ENCODE results near the gene CAPRIN1.
"Not testable (repeated sequence)": the region's sequence is repeated elsewhere in the genome, so short reads cannot be mapped to it uniquely, and the experiment has no call there.

The CAPRIN1 gene

DNA sequence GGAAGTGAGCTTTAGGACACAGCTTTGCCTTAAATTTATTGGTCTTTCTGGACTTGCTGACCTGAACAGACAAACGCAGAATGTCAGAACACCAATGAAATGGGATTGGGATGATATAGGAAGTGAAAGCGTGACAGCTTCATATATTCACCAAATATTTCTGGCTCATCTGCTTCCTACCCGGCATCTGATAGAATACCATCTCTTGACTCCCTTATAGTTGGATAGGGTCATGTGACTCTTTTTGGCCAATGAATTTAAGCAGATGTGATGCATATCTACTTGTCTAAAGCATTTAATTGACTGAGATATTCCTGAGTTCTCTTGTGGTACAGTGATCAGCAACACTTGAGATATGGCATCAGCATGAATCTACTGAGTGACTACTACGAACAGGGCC, 2.5 kb upstream of the CAPRIN1 start:
- TF ChIP-seq, protein P1, sequence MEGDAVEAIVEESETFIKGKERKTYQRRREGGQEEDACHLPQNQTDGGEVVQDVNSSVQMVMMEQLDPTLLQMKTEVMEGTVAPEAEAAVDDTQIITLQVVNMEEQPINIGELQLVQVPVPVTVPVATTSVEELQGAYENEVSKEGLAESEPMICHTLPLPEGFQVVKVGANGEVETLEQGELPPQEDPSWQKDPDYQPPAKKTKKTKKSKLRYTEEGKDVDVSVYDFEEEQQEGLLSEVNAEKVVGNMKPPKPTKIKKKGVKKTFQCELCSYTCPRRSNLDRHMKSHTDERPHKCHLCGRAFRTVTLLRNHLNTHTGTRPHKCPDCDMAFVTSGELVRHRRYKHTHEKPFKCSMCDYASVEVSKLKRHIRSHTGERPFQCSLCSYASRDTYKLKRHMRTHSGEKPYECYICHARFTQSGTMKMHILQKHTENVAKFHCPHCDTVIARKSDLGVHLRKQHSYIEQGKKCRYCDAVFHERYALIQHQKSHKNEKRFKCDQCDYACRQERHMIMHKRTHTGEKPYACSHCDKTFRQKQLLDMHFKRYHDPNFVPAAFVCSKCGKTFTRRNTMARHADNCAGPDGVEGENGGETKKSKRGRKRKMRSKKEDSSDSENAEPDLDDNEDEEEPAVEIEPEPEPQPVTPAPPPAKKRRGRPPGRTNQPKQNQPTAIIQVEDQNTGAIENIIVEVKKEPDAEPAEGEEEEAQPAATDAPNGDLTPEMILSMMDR (IDR thresholded peaks at IDR 0.05; ENCODE audit: low read depth, low read length, missing control alignments) = no peak
- no peak overlapping the region for H3K4me3 ChIP-seq (replicated peaks; ENCODE audit: low read depth, low read length)
- no peak for DNase-seq (ENCODE audit: extremely low read depth, low read depth)

DNA sequence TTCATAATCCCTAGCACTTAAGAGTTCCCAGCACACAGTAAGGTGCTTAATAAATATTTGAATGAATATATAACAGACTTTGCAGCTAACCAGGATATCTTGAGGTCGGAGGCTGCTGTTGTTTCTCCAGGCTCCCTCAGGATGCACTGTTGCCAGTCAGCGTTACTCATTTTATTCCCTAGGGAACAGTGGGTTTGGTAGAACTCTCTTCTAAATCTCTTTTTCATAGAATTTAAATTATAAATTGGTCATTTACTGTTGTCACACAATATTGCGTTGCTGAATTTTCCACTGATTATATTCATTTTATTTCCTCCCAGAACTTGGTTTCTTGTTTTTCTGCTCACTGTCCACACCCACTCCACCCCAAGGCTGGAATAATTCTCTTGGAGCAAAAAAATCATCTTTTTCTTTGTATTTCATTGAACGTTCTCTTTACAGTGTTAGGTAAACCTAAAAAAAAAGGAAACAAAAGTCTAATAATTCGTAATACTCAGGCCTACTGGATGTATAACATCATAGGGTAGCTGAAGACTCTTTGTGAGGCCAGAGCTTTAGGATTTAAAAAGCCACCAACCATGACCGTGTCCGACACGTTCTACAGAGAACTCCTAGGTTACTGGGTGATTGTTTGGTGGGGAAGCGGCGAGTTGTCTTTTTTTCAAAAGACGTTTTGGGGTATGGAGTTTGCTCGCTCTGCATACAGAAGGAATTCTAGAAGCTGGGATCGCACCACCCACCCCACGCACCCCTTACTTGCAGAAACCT, 766 bp upstream of the CAPRIN1 start:
- TF ChIP-seq, protein P1 (IDR thresholded peaks at IDR 0.05; ENCODE audit: low read depth, low read length, missing control alignments) = no peak
- peak overlapping the region; percentile 95 for H3K4me3 ChIP-seq (replicated peaks; ENCODE audit: low read depth, low read length)
- no peak for DNase-seq (ENCODE audit: extremely low read depth, low read depth)

DNA sequence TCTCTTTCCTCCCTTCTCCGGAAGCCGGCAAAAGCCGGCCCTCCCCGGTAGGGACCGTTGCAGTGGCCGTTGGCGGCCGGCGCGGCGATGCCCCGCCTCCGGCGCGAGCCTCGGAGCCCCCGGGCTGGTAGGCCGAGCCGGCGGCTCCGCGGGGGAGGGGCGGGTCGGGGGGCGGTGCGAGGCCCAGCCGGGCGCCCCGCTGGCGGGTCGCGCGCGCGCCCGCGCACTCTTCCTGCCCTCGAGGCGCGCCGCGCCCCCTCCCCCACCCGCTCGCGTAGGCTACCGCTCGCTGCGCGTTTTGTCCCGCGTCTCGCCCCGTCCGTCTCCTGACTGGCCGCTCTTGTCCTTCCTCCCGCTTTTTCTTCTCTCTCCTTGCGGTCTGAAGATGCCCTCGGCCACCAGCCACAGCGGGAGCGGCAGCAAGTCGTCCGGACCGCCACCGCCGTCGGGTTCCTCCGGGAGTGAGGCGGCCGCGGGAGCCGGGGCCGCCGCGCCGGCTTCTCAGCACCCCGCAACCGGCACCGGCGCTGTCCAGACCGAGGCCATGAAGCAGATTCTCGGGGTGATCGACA, 591 bp downstream of the CAPRIN1 start:
- DNase-seq (ENCODE audit: extremely low read depth, low read depth) = no peak
- peak overlapping the region; percentile 95 for H3K4me3 ChIP-seq (replicated peaks; ENCODE audit: low read depth, low read length)
- TF ChIP-seq, protein P1 (IDR thresholded peaks at IDR 0.05; ENCODE audit: low read depth, low read length, missing control alignments) = no peak

DNA sequence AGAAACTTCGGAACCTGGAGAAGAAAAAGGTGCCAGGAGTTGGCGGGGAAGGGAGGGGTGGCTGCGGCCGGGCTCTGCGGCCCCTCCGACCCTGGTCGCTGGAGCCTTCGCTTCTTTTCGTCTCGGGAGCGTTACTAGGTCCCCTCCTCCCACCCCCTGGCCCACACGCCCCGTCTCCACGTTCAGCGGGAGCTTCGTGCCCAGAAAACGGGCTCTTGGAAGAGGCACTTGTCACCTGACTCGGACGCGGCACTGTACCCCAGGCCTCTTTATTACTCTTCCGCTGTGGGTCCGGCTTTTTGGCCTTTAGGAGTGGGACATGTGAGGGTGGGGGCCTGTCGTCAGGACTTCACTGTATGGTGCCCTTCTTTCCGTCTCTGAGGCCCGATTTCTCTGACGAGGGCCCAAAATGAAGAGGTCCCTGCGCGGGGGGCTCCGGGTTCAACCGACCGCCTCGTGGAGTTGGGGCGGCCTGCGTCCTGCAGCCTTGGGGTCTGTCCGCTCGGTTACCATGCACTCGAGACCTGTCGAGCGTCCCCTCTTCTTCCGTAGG, 1.2 kb downstream of the CAPRIN1 start:
- peak overlapping the region; percentile 95 for H3K4me3 ChIP-seq (replicated peaks; ENCODE audit: low read depth, low read length)
- TF ChIP-seq, protein P1 (IDR thresholded peaks at IDR 0.05; ENCODE audit: low read depth, low read length, missing control alignments) = no peak
- no peak for DNase-seq (ENCODE audit: extremely low read depth, low read depth)

DNA sequence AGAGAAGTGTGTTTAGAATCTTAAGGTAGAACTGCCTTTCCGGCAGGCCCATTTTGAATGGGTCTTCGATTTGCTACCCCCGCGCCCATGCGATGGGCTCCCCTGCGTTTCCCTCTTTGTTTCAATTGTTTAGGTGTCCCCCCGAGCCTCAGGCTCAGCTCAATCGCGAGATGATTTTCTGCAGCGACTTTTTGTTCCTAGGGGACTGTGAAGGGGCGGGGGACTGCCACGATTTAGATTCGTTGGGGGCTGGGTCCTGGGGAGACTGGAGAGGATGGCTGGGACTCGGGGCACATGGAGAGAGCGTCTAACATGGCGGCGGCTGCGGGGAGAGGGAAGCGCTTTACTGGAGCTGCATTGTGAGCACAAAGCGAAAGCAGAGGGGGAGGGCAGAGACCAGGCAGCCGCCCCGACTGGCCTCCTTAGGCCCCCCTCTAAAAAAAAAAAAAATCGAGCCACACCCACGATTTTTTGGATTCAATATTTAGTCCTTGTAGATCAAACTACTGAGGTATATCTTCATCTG, 1.7 kb downstream of the CAPRIN1 start:
- TF ChIP-seq, protein P1 (IDR thresholded peaks at IDR 0.05; ENCODE audit: low read depth, low read length, missing control alignments) = no peak
- no peak for DNase-seq (ENCODE audit: extremely low read depth, low read depth)
- peak overlapping the region; percentile 95 for H3K4me3 ChIP-seq (replicated peaks; ENCODE audit: low read depth, low read length)

DNA sequence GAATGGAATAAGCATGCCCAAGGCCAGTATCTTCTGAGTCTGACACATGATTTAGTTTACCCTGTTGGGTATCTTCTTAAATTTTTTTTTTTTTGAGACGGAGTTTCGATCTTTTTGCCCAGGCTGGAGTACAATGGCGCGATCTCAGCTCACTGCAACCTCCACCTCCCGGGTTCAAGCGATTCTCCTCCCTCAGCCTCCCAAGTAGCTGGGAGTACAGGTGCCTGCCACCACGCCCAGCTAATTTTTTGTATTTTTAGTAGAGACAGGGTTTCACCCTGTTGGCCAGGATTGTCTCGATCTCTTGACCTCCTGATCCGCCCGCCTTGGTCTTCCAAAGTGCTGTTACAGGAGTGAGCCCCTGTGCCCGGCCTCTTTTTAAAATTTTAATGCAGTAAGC, 2.8 kb downstream of the CAPRIN1 start:
- peak overlapping the region; percentile 95 for H3K4me3 ChIP-seq (replicated peaks; ENCODE audit: low read depth, low read length)
- DNase-seq (ENCODE audit: extremely low read depth, low read depth) = not testable (repeated sequence)

All from HFF-Myc (cell line).